ENCODE results near the gene CYP1A2.
"Not testable (repeated sequence)": the region's sequence is repeated elsewhere in the genome, so short reads cannot be mapped to it uniquely, and the experiment has no call there.

Gene CYP1A2

GRCh38 chr15:74776821-74777768, 28.4 kb downstream of the CYP1A2 start:
- no peak for DNase-seq (ENCODE audit: low read depth in 2 of 2)

- DNase-seq (ENCODE audit: low read depth in 2 of 2) = no peak
These were observed 29.3 kb downstream of the CYP1A2 start for GRCh38 chr15:74777769-74778598.

GRCh38 chr15:74778599-74778970, 29.9 kb downstream of the CYP1A2 start:
- no peak for DNase-seq (ENCODE audit: low read depth in 2 of 2)

- DNase-seq (ENCODE audit: low read depth in 2 of 2) = no peak
These were observed 30.6 kb downstream of the CYP1A2 start for GRCh38 chr15:74779162-74779648.

- no peak for DNase-seq (ENCODE audit: low read depth in 2 of 2)
These were observed 32.1 kb downstream of the CYP1A2 start for GRCh38 chr15:74780523-74781430.

GRCh38 chr15:74781431-74782258, 33.0 kb downstream of the CYP1A2 start, which contains the start of gene CSK:
Gene CSK (plus strand): TSS chr15:74782080. CDS start chr15:74798298, 16,218 bp downstream.
- peak; percentile 56 to 70 for DNase-seq (ENCODE audit: low read depth in 2 of 2)

GRCh38 chr15:74782259-74783071, 33.8 kb downstream of the CYP1A2 start:
- peak in 1 of 2 donors; percentile 50 for DNase-seq (ENCODE audit: low read depth in 2 of 2)

- no peak for DNase-seq (ENCODE audit: low read depth in 2 of 2)
These were observed 34.6 kb downstream of the CYP1A2 start for GRCh38 chr15:74783072-74783807.

- DNase-seq (ENCODE audit: low read depth in 2 of 2) = no peak
These were observed 35.1 kb downstream of the CYP1A2 start for GRCh38 chr15:74783808-74784175.

GRCh38 chr15:74784426-74785193, 36.0 kb downstream of the CYP1A2 start:
- no peak for DNase-seq (ENCODE audit: low read depth in 2 of 2)

GRCh38 chr15:74785194-74786032, 36.8 kb downstream of the CYP1A2 start:
- no peak for DNase-seq (ENCODE audit: low read depth in 2 of 2)

GRCh38 chr15:74786081-74786480, 37.4 kb downstream of the CYP1A2 start:
- DNase-seq (ENCODE audit: low read depth in 2 of 2) = not testable (repeated sequence)

- no peak for DNase-seq (ENCODE audit: low read depth in 2 of 2)
These were observed 38.0 kb downstream of the CYP1A2 start for GRCh38 chr15:74786551-74787165.

- peak; percentile 79 to 80 for DNase-seq (ENCODE audit: low read depth in 2 of 2)
These were observed 38.8 kb downstream of the CYP1A2 start for GRCh38 chr15:74787251-74788041.

- DNase-seq (ENCODE audit: low read depth in 2 of 2) = no peak
These were observed 39.5 kb downstream of the CYP1A2 start for GRCh38 chr15:74788042-74788682.

All from stimulated activated CD8-positive, alpha-beta memory T cell treated with anti-CD3 and anti-CD28 coated beads, Interleukin-2, amount 100 ng/mL, for 1 hour (primary cell).